ENCODE data around the gene PLOD2.

GRCh38 chr3:146090521-146090920, 70.5 kb downstream of the PLOD2 start:
- TF ChIP-seq POLR2A (IDR thresholded peaks at IDR 0.05) (no peak), CTCF (IDR thresholded peaks at IDR 0.05) (no peak), EP300 (IDR thresholded peaks at IDR 0.05) (no peak)
